GM12864 (cell line): ENCODE results near the gene GMPR.
"Not testable (repeated sequence)": the region's sequence is repeated elsewhere in the genome, so short reads cannot be mapped to it uniquely, and the experiment has no call there.

Experiments
- DNase-seq: peaks from one replicate; pipeline ENCODE4 v3.0.0-alpha.2; 2011; ENCODE audit warnings: low read depth
- H3K4me3 ChIP-seq: 2 replicates; pipeline ENCODE4 v1.5.1; 2011; ENCODE audit warnings: mild to moderate bottlenecking, low read depth, low read length, control low read depth
- TF ChIP-seq, protein P1 (sequence below): IDR thresholded peaks from 2 replicates; pipeline ENCODE4 v1.5.1; 2011; ENCODE audit warnings: low read depth, mild to moderate bottlenecking, moderate library complexity, low read length, control low read depth, inconsistent platforms; ENCODE audit errors: missing control alignments

Gene GMPR

DNA sequence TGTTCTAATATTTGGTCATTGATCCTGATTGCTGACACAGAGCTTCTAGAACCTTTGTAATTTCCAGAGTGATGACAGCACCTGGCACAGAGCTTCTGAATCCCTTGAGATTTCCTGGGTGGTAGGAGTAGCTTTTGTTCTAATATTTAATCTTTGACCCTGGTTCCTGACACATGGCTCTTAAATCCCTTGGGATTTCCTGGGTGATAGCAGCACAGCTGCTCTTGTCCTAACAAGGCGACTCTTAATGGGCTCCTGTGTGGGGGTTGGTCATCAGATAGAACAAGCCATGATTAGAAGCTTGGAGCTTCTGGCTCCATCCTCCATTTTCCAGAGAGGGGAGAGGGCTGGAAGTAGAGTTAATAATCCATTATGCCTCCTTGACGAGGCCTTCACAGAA, 18.4 kb downstream of the GMPR start:
- H3K4me3 ChIP-seq = no peak overlapping the region
- DNase-seq = no peak
- TF ChIP-seq, protein P1, sequence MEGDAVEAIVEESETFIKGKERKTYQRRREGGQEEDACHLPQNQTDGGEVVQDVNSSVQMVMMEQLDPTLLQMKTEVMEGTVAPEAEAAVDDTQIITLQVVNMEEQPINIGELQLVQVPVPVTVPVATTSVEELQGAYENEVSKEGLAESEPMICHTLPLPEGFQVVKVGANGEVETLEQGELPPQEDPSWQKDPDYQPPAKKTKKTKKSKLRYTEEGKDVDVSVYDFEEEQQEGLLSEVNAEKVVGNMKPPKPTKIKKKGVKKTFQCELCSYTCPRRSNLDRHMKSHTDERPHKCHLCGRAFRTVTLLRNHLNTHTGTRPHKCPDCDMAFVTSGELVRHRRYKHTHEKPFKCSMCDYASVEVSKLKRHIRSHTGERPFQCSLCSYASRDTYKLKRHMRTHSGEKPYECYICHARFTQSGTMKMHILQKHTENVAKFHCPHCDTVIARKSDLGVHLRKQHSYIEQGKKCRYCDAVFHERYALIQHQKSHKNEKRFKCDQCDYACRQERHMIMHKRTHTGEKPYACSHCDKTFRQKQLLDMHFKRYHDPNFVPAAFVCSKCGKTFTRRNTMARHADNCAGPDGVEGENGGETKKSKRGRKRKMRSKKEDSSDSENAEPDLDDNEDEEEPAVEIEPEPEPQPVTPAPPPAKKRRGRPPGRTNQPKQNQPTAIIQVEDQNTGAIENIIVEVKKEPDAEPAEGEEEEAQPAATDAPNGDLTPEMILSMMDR = no peak

DNA sequence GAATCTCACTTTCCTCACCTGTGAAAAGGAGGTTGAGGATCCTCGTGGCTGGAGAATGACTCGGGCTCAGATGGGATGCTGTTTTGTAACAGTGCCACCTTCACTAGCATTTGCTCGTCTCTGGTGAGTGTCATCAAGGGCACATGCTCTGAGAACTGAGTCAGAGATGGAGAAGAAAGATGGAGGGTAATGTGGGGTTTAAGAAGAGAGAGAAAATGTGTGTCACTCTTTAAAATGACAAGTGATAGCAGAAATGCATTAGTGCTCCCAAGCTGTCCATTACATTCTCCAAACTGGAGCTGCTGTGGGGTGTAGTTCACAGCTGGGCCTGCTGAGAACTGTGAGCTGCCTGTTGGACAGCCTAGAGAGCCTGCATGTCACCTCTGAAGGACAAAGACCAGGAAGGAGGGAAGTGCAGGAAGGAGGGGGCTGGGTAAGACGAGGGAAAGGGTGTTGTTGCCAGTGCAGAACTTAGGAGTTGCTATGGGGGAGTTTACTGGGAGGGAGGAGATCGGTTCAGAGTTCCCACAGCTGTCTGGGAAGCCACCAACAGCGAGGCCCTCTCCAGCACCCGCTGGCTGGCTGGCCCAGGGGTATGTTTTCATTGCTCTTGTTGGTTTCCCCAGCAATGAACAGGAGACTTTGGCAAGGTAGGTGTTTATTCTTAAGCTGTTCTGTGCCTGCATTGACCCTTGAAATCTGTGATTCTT, 19.8 kb downstream of the GMPR start:
- DNase-seq = no peak
- H3K4me3 ChIP-seq = no peak overlapping the region
- TF ChIP-seq, protein P1 = no peak

DNA sequence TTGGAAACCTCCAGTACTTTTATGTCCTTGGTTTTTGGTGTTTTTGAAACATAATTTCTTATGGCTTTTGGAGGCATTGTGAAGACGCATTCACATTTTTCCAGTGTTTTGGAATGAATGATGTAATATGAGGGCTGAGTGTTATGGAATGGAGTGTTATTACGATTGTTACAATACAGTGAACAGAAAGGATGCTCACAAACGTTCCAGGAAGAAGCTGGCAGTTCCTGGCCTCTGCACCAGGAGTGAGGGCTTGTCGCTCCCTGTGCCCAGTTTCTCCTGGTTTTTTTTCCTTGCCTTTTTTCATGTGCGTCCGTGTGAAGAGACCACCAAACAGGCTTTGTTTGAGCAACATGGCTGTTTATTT, 20.3 kb downstream of the GMPR start:
- TF ChIP-seq, protein P1 = no peak
- H3K4me3 ChIP-seq = no peak overlapping the region
- DNase-seq = no peak

DNA sequence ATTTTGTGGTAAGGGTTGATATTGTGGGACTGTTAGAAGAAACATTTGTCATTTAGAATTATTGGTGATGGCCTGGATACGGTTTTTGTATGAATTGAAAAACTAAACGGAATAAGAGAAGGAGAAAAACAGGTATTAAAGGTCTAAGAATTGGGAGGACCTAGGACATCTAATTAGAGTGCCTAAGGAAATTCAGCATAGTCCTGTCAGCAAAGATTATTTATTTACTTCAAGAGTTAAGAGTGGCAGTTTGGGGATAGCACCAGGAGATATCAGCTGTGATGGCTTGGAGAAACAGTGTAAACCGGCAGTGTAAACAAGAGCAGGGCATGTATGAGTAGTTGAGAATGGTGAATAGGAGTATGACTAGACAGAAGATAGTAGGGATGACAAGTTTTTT, 21.2 kb downstream of the GMPR start:
- DNase-seq, H3K4me3 ChIP-seq: not testable (repeated sequence)

DNA sequence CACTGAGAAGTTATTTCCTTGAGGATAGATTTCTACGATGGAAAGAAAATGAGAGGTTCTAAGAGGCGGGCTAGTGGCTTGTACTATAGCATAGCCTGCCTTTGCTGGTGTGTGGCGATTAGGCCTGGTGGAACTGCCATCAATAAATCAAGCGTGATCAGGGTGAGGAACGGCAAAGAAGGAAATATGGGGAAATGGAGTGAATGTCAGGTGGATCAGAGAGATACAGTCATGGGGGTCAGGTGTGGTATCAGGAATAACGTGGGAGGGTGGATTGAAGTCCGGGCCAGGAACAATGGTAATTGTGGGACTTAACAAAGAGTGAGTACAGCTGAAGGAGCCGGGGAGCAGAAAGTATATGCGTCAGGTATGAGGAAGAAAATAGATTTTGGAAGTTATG, 22.2 kb downstream of the GMPR start:
- not testable (repeated sequence) for DNase-seq, H3K4me3 ChIP-seq

DNA sequence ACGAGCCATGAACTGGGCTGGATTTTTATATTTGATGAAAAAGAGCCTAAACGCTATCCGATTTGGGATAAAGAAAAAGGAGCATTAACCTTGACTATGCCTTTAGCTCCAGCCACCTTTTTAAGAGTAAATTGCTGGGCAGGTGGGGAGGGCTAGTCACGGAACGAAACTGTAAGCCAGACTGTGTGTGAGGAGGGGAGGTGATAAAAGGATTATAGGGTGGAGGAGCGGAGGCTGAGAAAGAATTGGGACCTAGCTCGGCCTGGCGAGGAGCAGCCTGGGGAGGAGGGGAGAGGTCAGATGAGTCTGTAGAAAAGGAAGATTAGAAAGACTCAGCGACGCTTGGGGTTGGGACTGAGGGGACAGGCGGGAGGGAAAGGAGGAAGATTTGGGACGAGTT, 24.4 kb downstream of the GMPR start:
- H3K4me3 ChIP-seq, DNase-seq: not testable (repeated sequence)

DNA sequence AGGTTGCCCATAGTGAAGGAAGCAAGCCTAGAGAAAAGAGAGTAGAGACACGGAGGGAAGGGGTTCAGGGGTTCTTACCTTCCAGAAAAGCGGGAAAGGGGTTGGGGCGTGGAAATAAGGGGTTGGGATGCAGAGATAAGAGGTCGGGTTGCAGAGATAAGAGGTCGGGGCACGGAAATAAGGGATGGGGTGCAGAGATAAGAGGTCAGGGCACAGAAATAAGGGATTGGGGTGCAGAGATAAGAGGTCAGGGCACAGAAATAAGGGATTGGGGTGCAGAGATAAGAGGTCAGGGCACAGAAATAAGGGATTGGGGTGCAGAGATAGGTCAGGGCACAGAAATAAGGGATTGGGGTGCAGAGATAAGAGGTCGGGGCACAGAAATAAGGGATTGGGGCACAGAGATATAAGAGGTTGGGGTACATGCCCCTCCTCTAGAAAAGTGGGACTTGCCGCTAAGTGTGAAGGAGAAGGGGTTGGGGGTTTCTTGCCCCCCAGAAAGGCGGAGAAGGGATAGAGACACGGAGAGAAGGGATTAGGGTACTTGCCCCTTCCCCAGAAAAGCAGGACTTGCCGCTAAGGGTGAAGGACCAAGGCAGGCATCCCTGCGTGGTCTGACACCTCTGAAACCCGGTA, 25.2 kb downstream of the GMPR start:
- H3K4me3 ChIP-seq, DNase-seq: not testable (repeated sequence)

DNA sequence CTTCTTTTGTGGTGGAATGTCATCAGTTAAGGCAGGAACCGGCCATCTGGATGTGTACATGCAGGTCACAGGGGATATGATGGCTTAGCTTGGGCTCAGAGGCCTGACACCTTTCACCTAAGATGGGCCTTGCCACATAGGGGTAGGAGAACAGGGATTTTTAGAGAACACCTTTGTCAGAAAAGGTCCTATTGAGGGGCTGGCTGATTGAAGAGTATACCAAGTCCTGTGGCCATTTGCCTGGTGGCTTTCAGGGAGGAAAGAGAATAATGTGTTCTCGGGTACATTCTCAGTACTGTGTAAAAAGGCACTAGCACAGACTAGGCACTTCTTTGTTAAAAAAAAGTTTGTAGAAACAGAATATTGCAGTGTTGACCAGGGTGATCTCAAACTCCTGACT, 26.4 kb downstream of the GMPR start:
- no peak overlapping the region for H3K4me3 ChIP-seq
- TF ChIP-seq, protein P1 = no peak
- DNase-seq = no peak
